Measurements from ENCODE around the gene MIDN.

MIDN gene

DNA sequence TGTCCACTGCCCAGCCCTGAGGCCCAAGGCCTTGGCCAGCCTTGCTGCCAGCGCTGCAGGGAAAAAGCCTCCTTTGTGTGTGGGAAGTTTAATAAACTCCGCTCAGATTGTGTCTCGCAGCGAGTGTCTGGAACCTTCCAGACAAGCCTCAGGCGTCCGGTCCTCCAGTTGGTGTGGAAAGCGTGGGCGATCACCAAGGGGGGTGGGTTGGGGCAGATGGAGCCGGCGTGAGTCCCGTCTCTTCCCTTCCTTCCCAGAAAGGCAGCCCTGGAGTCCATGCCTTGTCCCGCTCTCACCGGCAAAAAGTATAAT is 38.2 kb upstream of the MIDN start:
- peaks cover 52% of the 10 kb centered on the region for H3K79me2 ChIP-seq (ENCODE audit: insufficient read depth, low read length)
- H3K27me3 ChIP-seq (ENCODE audit: insufficient read depth, low read length) = no peaks in the 10 kb centered on the region
- no peaks in the 10 kb centered on the region for H4K20me1 ChIP-seq (ENCODE audit: insufficient read depth, low read length)
- H3K4me1 ChIP-seq (ENCODE audit: insufficient read depth, low read length, severe bottlenecking) = peaks cover 37% of the 10 kb centered on the region
- H3K9me2 ChIP-seq (ENCODE audit: low read depth, low read length) = no peaks in the 10 kb centered on the region
- H3K9me3 ChIP-seq (ENCODE audit: low read length) = no peaks in the 10 kb centered on the region
- no peaks in the 10 kb centered on the region for H3F3A ChIP-seq (ENCODE audit: insufficient read depth, low read length)
- no peak overlapping the region for H2AFZ ChIP-seq (ENCODE audit: low read length)
- no peak overlapping the region for H3K9ac ChIP-seq (ENCODE audit: low read length)
- no peak overlapping the region for H3K4me3 ChIP-seq (ENCODE audit: low read depth, low read length, poor library complexity, severe bottlenecking)
- no peak overlapping the region for H3K4me2 ChIP-seq (ENCODE audit: low read length)
- H3K36me3 ChIP-seq (ENCODE audit: insufficient read depth, low read length) = peaks cover 32% of the 10 kb centered on the region
- H3K27ac ChIP-seq (ENCODE audit: low read depth, low read length, poor library complexity, severe bottlenecking) = no peak overlapping the region
- TF ChIP-seq, protein P1, sequence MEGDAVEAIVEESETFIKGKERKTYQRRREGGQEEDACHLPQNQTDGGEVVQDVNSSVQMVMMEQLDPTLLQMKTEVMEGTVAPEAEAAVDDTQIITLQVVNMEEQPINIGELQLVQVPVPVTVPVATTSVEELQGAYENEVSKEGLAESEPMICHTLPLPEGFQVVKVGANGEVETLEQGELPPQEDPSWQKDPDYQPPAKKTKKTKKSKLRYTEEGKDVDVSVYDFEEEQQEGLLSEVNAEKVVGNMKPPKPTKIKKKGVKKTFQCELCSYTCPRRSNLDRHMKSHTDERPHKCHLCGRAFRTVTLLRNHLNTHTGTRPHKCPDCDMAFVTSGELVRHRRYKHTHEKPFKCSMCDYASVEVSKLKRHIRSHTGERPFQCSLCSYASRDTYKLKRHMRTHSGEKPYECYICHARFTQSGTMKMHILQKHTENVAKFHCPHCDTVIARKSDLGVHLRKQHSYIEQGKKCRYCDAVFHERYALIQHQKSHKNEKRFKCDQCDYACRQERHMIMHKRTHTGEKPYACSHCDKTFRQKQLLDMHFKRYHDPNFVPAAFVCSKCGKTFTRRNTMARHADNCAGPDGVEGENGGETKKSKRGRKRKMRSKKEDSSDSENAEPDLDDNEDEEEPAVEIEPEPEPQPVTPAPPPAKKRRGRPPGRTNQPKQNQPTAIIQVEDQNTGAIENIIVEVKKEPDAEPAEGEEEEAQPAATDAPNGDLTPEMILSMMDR (IDR thresholded peaks at IDR 0.05; ENCODE audit: low read length) = no peak
- TF ChIP-seq EZH2 (IDR thresholded peaks at IDR 0.05; ENCODE audit: borderline replicate concordance, low read length) = no peak

DNA sequence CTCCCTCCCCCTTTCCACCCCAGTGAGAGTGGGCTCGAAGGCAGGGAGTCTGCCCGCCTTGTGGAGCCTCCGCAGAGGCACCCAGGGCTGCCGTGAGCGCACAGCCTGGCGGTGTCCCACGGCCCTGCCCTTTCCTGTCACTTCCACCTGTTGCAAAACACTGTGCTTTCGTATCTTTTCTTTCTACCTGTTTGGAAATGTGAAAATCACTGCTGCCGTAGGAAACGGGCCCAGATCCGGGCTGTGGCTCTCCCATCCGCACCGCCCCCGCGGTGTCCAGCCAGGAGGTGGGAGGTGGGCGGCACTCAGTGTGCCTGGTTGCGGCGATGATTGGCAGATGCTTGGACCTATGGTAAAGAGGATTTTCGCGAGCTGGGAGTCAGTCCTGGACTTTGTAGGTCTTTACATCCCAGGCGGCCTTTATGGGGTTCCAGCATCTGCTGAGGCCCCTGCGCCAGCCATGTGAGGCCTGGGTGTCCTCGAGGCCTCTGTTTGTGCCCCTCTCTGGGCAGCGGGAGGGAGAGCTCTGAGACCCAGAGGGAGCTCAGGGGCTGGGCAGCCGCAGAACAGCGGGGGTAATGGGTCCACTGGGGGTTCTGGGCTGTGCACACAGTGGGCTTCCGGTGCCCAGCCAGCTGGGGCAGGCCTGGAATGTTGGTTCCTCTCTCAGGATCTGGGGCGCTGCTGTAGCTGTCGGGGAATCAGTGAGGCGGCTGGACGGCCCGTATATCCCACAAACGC is 36.7 kb upstream of the MIDN start:
- Histone ChIP-seq H2AFZ (ENCODE audit: low read length) (no peak overlapping the region), H3K9me2 (ENCODE audit: low read depth, low read length) (no peaks in the 10 kb centered on the region), H3K4me2 (ENCODE audit: low read length) (no peak overlapping the region), H3K9me3 (ENCODE audit: low read length) (no peaks in the 10 kb centered on the region), H3K27me3 (ENCODE audit: insufficient read depth, low read length) (no peaks in the 10 kb centered on the region), H3K9ac (ENCODE audit: low read length) (no peak overlapping the region), H3F3A (ENCODE audit: insufficient read depth, low read length) (no peaks in the 10 kb centered on the region), H3K79me2 (ENCODE audit: insufficient read depth, low read length) (peaks cover 46% of the 10 kb centered on the region), H3K36me3 (ENCODE audit: insufficient read depth, low read length) (peaks cover 32% of the 10 kb centered on the region), H3K4me3 (ENCODE audit: low read depth, low read length, poor library complexity, severe bottlenecking) (no peak overlapping the region), H4K20me1 (ENCODE audit: insufficient read depth, low read length) (no peaks in the 10 kb centered on the region), H3K4me1 (ENCODE audit: insufficient read depth, low read length, severe bottlenecking) (peaks cover 40% of the 10 kb centered on the region), H3K27ac (ENCODE audit: low read depth, low read length, poor library complexity, severe bottlenecking) (no peak overlapping the region)
- no peak for TF ChIP-seq EZH2 (IDR thresholded peaks at IDR 0.05; ENCODE audit: borderline replicate concordance, low read length)
- TF ChIP-seq, protein P1 (IDR thresholded peaks at IDR 0.05; ENCODE audit: low read length) = no peak

DNA sequence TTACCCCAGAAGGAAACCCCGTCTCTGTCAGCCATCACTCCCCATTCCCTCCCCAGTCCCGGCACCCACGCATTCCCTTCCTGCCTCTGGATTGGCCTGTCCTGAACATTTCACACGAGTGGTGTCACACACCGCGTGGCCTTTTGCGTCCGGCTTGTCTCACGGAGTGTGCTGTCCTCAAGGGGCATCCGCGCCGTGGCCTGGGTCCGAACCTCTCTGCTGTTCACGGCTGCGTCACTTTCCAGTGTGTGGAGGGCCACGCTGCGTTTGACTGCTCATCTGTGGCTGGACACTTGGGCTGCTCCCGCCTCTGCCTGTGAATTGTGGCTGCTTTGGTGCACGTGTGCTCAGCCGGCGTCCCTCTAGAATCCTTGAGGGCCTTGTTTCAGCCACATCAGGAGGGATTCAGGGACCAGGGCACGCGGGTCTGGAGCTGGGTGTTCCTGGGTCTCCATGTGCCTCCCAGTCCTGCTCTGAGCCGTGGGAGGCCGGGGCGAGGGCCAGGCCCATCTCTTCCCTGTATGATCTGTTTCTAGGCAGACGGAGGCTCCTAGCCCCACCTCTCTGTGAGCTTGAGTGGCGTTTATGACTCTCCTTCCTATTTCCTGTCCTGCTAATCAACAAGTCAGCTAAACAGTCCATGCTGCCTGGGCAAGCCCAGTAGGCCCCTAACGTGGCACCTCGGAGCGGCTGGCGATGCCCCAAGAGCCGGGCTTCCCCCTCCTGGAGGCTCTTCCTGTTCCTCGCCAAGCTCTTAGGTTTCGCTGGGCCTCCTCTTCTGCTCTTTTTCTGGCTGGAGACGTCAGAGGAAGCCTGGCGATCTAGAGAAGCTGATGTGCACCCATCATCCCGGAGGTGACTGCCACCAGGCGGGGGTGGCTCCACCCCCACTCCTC is 34.7 kb upstream of the MIDN start:
- Histone ChIP-seq H3K36me3 (ENCODE audit: insufficient read depth, low read length) (peaks cover 27% of the 10 kb centered on the region), H3K79me2 (ENCODE audit: insufficient read depth, low read length) (peaks cover 27% of the 10 kb centered on the region), H3K27me3 (ENCODE audit: insufficient read depth, low read length) (no peaks in the 10 kb centered on the region), H3K9me2 (ENCODE audit: low read depth, low read length) (no peaks in the 10 kb centered on the region), H3K4me3 (ENCODE audit: low read depth, low read length, poor library complexity, severe bottlenecking) (peak overlapping the region; percentile 38), H2AFZ (ENCODE audit: low read length) (no peak overlapping the region), H3K4me1 (ENCODE audit: insufficient read depth, low read length, severe bottlenecking) (peaks cover 43% of the 10 kb centered on the region), H3K9ac (ENCODE audit: low read length) (peak overlapping the region; percentile 52), H3K4me2 (ENCODE audit: low read length) (peak overlapping the region; percentile 63), H3K9me3 (ENCODE audit: low read length) (no peaks in the 10 kb centered on the region), H3K27ac (ENCODE audit: low read depth, low read length, poor library complexity, severe bottlenecking) (peak overlapping the region; percentile 74), H4K20me1 (ENCODE audit: insufficient read depth, low read length) (no peaks in the 10 kb centered on the region), H3F3A (ENCODE audit: insufficient read depth, low read length) (no peaks in the 10 kb centered on the region)
- no peak for TF ChIP-seq EZH2 (IDR thresholded peaks at IDR 0.05; ENCODE audit: borderline replicate concordance, low read length)
- TF ChIP-seq, protein P1 (IDR thresholded peaks at IDR 0.05; ENCODE audit: low read length) = no peak
